Measurements from ENCODE around the gene TGIF2. TPM values are rescaled to one million over a fixed set of nuclear protein-coding genes. Genes with fewer than 3 reads are reported as not detected.

TGIF2 gene
- total and polyA plus RNA-seq, 2 of the 13 experiments (the other 11 are each of a cell fraction or from before 2014, with no cell fraction given), result 41.3 to 53.9 TPM

DNA sequence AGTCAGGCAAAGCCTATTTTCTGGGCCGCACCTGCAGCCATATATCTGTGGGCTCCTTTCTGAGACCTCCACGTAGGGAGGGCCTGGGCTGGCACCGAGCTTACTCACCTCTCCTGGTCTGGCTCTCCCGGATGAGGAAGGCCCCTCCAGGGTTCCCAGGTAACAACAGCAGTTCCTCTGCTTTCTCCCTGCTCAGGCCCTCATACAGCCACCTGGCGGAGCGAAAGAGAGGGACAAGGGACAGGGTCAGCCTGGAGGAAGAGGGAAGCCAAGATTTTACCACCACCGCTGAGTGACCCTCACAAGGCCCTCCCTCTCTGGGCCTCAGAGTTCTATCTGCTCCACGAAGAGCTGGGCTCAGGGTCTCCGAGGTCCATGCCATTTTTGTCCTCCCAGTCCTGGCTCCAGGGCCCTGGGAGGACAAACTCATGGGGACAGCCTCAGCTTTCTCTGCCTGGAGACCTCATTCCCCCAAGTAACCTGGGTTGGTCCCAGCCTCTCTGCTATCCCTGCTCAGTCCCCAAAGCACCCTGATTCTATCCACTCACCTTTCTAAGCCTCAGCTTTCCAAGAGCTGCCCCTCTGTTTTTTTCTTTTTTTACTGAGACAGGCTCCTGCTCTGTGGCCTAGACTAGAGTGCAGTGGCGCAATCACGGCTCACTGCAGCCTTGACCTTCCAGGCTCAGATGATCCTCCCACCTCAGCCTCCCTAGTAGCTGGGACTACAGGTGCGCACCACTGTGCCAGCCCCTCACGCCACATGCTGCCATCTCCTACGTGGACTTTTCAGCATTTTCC lies 59.3 kb downstream of the TGIF2 start (continued):
- TF ChIP-seq MTF2 (CRISPR knock-in tag; IDR thresholded peaks at IDR 0.05; ENCODE audit: borderline replicate concordance) (peak; percentile 57; the same call in 1 of the 2 replicates), NR2F1 (CRISPR knock-in tag; IDR thresholded peaks at IDR 0.05) (peak; percentile 82 to 91), ZNF687 (CRISPR knock-in tag; IDR thresholded peaks at IDR 0.05) (peak; percentile 90), ZFP37 (CRISPR knock-in tag; IDR thresholded peaks at IDR 0.05; ENCODE audit: borderline replicate concordance) (no peak), ZNF296 (CRISPR knock-in tag; conservative IDR thresholded peaks at IDR 0.05) (no peak; the same call in 1 of the 2 replicates), ZNF775 (CRISPR knock-in tag; IDR thresholded peaks at IDR 0.05; ENCODE audit: borderline replicate concordance) (no peak), CBX1 (IDR thresholded peaks at IDR 0.05; ENCODE audit: low read depth) (peak; percentile 8), ZNF569 (CRISPR knock-in tag; IDR thresholded peaks at IDR 0.05; ENCODE audit: borderline replicate concordance) (no peak), STAG1 (CRISPR knock-in tag; IDR thresholded peaks at IDR 0.05) (peak; percentile 82), ZNF350 (CRISPR knock-in tag; IDR thresholded peaks at IDR 0.05; ENCODE audit: borderline replicate concordance, low read depth) (peak; percentile 63), NR2C2 (CRISPR knock-in tag; IDR thresholded peaks at IDR 0.05; ENCODE audit: borderline replicate concordance) (peak; percentile 75)
- TF ChIP-seq, protein P1, sequence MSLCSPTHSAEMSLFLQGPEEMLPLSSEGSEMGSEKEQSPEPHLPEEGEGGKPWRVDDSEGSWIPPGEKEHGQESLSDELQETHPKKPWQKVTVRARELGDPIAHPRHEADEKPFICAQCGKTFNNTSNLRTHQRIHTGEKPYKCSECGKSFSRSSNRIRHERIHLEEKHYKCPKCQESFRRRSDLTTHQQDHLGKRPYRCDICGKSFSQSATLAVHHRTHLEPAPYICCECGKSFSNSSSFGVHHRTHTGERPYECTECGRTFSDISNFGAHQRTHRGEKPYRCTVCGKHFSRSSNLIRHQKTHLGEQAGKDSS (CRISPR knock-in tag; IDR thresholded peaks at IDR 0.05; ENCODE audit: borderline replicate concordance, low read depth), result peak; percentile 89
- TF ChIP-seq, protein P2, sequence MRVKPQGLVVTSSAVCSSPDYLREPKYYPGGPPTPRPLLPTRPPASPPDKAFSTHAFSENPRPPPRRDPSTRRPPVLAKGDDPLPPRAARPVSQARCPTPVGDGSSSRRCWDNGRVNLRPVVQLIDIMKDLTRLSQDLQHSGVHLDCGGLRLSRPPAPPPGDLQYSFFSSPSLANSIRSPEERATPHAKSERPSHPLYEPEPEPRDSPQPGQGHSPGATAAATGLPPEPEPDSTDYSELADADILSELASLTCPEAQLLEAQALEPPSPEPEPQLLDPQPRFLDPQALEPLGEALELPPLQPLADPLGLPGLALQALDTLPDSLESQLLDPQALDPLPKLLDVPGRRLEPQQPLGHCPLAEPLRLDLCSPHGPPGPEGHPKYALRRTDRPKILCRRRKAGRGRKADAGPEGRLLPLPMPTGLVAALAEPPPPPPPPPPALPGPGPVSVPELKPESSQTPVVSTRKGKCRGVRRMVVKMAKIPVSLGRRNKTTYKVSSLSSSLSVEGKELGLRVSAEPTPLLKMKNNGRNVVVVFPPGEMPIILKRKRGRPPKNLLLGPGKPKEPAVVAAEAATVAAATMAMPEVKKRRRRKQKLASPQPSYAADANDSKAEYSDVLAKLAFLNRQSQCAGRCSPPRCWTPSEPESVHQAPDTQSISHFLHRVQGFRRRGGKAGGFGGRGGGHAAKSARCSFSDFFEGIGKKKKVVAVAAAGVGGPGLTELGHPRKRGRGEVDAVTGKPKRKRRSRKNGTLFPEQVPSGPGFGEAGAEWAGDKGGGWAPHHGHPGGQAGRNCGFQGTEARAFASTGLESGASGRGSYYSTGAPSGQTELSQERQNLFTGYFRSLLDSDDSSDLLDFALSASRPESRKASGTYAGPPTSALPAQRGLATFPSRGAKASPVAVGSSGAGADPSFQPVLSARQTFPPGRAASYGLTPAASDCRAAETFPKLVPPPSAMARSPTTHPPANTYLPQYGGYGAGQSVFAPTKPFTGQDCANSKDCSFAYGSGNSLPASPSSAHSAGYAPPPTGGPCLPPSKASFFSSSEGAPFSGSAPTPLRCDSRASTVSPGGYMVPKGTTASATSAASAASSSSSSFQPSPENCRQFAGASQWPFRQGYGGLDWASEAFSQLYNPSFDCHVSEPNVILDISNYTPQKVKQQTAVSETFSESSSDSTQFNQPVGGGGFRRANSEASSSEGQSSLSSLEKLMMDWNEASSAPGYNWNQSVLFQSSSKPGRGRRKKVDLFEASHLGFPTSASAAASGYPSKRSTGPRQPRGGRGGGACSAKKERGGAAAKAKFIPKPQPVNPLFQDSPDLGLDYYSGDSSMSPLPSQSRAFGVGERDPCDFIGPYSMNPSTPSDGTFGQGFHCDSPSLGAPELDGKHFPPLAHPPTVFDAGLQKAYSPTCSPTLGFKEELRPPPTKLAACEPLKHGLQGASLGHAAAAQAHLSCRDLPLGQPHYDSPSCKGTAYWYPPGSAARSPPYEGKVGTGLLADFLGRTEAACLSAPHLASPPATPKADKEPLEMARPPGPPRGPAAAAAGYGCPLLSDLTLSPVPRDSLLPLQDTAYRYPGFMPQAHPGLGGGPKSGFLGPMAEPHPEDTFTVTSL (CRISPR knock-in tag; IDR thresholded peaks at IDR 0.05; ENCODE audit: borderline replicate concordance), result no peak
- TF ChIP-seq, protein P3, sequence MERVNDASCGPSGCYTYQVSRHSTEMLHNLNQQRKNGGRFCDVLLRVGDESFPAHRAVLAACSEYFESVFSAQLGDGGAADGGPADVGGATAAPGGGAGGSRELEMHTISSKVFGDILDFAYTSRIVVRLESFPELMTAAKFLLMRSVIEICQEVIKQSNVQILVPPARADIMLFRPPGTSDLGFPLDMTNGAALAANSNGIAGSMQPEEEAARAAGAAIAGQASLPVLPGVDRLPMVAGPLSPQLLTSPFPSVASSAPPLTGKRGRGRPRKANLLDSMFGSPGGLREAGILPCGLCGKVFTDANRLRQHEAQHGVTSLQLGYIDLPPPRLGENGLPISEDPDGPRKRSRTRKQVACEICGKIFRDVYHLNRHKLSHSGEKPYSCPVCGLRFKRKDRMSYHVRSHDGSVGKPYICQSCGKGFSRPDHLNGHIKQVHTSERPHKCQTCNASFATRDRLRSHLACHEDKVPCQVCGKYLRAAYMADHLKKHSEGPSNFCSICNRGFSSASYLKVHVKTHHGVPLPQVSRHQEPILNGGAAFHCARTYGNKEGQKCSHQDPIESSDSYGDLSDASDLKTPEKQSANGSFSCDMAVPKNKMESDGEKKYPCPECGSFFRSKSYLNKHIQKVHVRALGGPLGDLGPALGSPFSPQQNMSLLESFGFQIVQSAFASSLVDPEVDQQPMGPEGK (CRISPR knock-in tag; IDR thresholded peaks at IDR 0.05), result peak; percentile 41
